Neuronal stem cell (in vitro differentiated cells): Measurements from ENCODE around the gene KLC4.

Source experiments
- DNase-seq: peaks from one replicate; pipeline ENCODE4 v3.0.0-alpha.2; 2013; ENCODE audit warnings: low spot score
- H2AFZ ChIP-seq: one replicate; pipeline ENCODE4 v1.6.1; 2013; ENCODE audit warnings: mild to moderate bottlenecking, low read length, inconsistent platforms
- H2AK5ac ChIP-seq: 2 replicates; pipeline ENCODE4 v1.6.1; 2013; ENCODE audit warnings: low read depth, mild to moderate bottlenecking, inconsistent platforms, low read length, moderate library complexity, mixed read lengths
- H2BK120ac ChIP-seq: 2 replicates; pipeline ENCODE4 v1.6.1; 2013; ENCODE audit warnings: low read depth, mild to moderate bottlenecking, inconsistent platforms, low read length, moderate library complexity, mixed read lengths
- H2BK12ac ChIP-seq: one replicate; pipeline ENCODE4 v1.6.1; 2013; ENCODE audit warnings: low read length, inconsistent platforms
- H2BK15ac ChIP-seq: 2 replicates; pipeline ENCODE4 v1.6.1; 2013; ENCODE audit warnings: mild to moderate bottlenecking, low read length, inconsistent platforms, mixed read lengths
- H2BK5ac ChIP-seq: one replicate; pipeline ENCODE4 v1.6.1; 2013; ENCODE audit warnings: inconsistent platforms, mild to moderate bottlenecking, low read length, moderate library complexity
- H3K14ac ChIP-seq: one replicate; pipeline ENCODE4 v1.6.1; 2013; ENCODE audit warnings: low read length, inconsistent platforms
- H3K18ac ChIP-seq: 2 replicates; pipeline ENCODE4 v1.6.1; 2013; ENCODE audit warnings: low read length, inconsistent platforms
- H3K23ac ChIP-seq: 2 replicates; pipeline ENCODE4 v1.6.1; 2013; ENCODE audit warnings: low read depth, mild to moderate bottlenecking, mixed read lengths, low read length, inconsistent platforms; ENCODE audit not compliant: poor library complexity
- H3K27ac ChIP-seq: replicated peaks from 3 replicates; pipeline ENCODE4 v1.5.1; 2013; ENCODE audit warnings: low read length, inconsistent platforms
- H3K27me3 ChIP-seq, 3 experiments: 2 replicates each; pipeline ENCODE4 v1.6.1; 2013; ENCODE audit warnings: low read length in 3 of 3, mild to moderate bottlenecking in 2 of 3, inconsistent platforms in 1 of 3, low read depth in 1 of 3, mixed read lengths in 1 of 3, moderate library complexity in 1 of 3; ENCODE audit not compliant: control insufficient read depth in 3 of 3, insufficient read depth in 3 of 3
- H3K36me3 ChIP-seq, 2 donors: replicated peaks in 1 of 2; 2 replicates each; pipeline ENCODE4 v1.6.1; 2013; ENCODE audit warnings: low read length in 2 of 2; ENCODE audit not compliant: control insufficient read depth in 2 of 2, insufficient read depth in 2 of 2
- H3K4ac ChIP-seq: 2 replicates; pipeline ENCODE4 v1.6.1; 2013; ENCODE audit warnings: inconsistent platforms, mild to moderate bottlenecking, low read length, moderate library complexity
- H3K4me1 ChIP-seq, 2 donors: 1 replicate in 1 of 2; 2 replicates in 1 of 2; pipeline ENCODE4 v1.6.1; 2013; ENCODE audit warnings: low read length in 2 of 2, low read depth in 1 of 2; ENCODE audit not compliant: control insufficient read depth in 2 of 2, insufficient read depth in 1 of 2
- H3K4me2 ChIP-seq: one replicate; pipeline ENCODE4 v1.6.1; 2013; ENCODE audit warnings: mild to moderate bottlenecking, low read length, inconsistent platforms; ENCODE audit not compliant: insufficient read depth, poor library complexity, severe bottlenecking
- H3K4me3 ChIP-seq, 2 donors: 2 replicates each; pipeline ENCODE4 v1.5.1; 2013; ENCODE audit warnings: low read length in 2 of 2, mild to moderate bottlenecking in 2 of 2, inconsistent platforms in 1 of 2, moderate library complexity in 1 of 2
- H3K79me1 ChIP-seq: one replicate; pipeline ENCODE4 v1.6.1; 2013; ENCODE audit warnings: low read depth, mild to moderate bottlenecking, inconsistent platforms, low read length, moderate library complexity
- H3K9ac ChIP-seq: one replicate; pipeline ENCODE4 v1.6.1; 2013; ENCODE audit warnings: mild to moderate bottlenecking, low read depth, low read length, inconsistent platforms; ENCODE audit not compliant: poor library complexity
- H3K9me3 ChIP-seq, 2 donors: replicated peaks in 1 of 2; 2 replicates each; pipeline versions ENCODE3 to v1.6.1; 2013; ENCODE audit warnings: low read length in 2 of 2, mild to moderate bottlenecking in 2 of 2, inconsistent platforms in 1 of 2, low read depth in 1 of 2, mixed read lengths in 1 of 2, moderate library complexity in 1 of 2; ENCODE audit not compliant: control insufficient read depth in 2 of 2, insufficient read depth in 1 of 2
- H4K8ac ChIP-seq: one replicate; pipeline ENCODE4 v1.6.1; 2013; ENCODE audit warnings: low read depth, mild to moderate bottlenecking, inconsistent platforms, low read length, moderate library complexity
- H4K91ac ChIP-seq: one replicate; pipeline ENCODE4 v1.6.1; 2013; ENCODE audit warnings: low read length, low read depth, mild to moderate bottlenecking, inconsistent platforms; ENCODE audit not compliant: poor library complexity
- WGBS, 2 donors: extraction: QIAGEN DNeasy Blood & Tissue Kit; methylation state at CpG; one replicate each; pipeline ENCODE4 v1.1.7; 2013; ENCODE audit warnings: missing lambda C conversion rate in 2 of 2, mixed read lengths in 1 of 2; ENCODE audit not compliant: insufficient read length in 2 of 2, insufficient replicate concordance in 1 of 2; ENCODE audit errors: extremely low coverage in 2 of 2; 5-methylcytosine and 5-hydroxymethylcytosine counted together

The KLC4 gene

GRCh38 chr6:43055966-43056365, 3.5 kb upstream of the KLC4 start:
- Histone ChIP-seq H3K14ac (no peak overlapping the region), H3K4me3 (no peak overlapping the region)

GRCh38 chr6:43058531-43058930, 900 bp upstream of the KLC4 start:
- Histone ChIP-seq H2AFZ (no peak overlapping the region), H3K27ac (no peak overlapping the region), H2BK15ac (no peak overlapping the region), H3K14ac (no peak overlapping the region), H3K4me3 (peak overlapping the region; percentile 64 to 94), H3K4ac (no peak overlapping the region), H3K4me2 (peak overlapping the region; percentile 55), H4K91ac (no peak overlapping the region), H3K9me3 (no peaks in the 10 kb centered on the region), H4K8ac (no peak overlapping the region), H3K27me3 (no peaks in the 10 kb centered on the region), H2BK120ac (no peak overlapping the region), H3K4me1 (peaks cover 6 to 13% of the 10 kb centered on the region in 2 donors), H2BK5ac (no peak overlapping the region), H3K9ac (no peak overlapping the region), H3K18ac (no peak overlapping the region), H3K36me3 (peaks cover 8 to 27% of the 10 kb centered on the region in 2 donors), H2AK5ac (no peak overlapping the region), H3K23ac (no peak overlapping the region), H3K79me1 (peaks cover 8% of the 10 kb centered on the region), H2BK12ac (no peak overlapping the region)
- no CpG with 5 or more reads among the region's 1 CpG for WGBS, 2 donors
- DNase-seq: no peak

More at GRCh38 chr6:43055966-43056365, 3.5 kb upstream of the KLC4 start:
- Histone ChIP-seq H3K9ac (no peak overlapping the region), H2BK15ac (no peak overlapping the region), H4K91ac (no peak overlapping the region), H3K9me3 (no peaks in the 10 kb centered on the region), H3K27me3 (no peaks in the 10 kb centered on the region), H3K4me2 (no peak overlapping the region), H2BK120ac (no peak overlapping the region), H2AK5ac (no peak overlapping the region), H3K4ac (no peak overlapping the region), H4K8ac (no peak overlapping the region), H3K18ac (no peak overlapping the region), H3K79me1 (peaks cover 10% of the 10 kb centered on the region), H2AFZ (no peak overlapping the region), H3K4me1 (peaks cover 12 to 14% of the 10 kb centered on the region in 2 donors), H3K23ac (no peak overlapping the region), H3K36me3 (peaks cover 14 to 43% of the 10 kb centered on the region in 2 donors), H3K27ac (no peak overlapping the region), H2BK5ac (no peak overlapping the region), H2BK12ac (no peak overlapping the region)
- no CpG with 5 or more reads among the region's 8 CpGs for WGBS, 2 donors
- no peak for DNase-seq

GRCh38 chr6:43060034-43060754, 763 bp downstream of the KLC4 start:
- no peak overlapping the region for H2BK5ac ChIP-seq
- peaks cover 8% of the 10 kb centered on the region for H3K79me1 ChIP-seq
- no peak overlapping the region for H2AK5ac ChIP-seq
- no peaks in the 10 kb centered on the region for H3K9me3 ChIP-seq
- H4K91ac ChIP-seq: no peak overlapping the region
- no peak overlapping the region for H2BK12ac ChIP-seq
- peak overlapping the region; percentile 90 for H3K18ac ChIP-seq
- peak overlapping the region; percentile 88 for H2AFZ ChIP-seq
- H3K4me3 ChIP-seq: peak overlapping the region; percentile 64 to 89
- H3K23ac ChIP-seq: peak overlapping the region; percentile 93
- H3K9ac ChIP-seq: peak overlapping the region; percentile 88
- H2BK120ac ChIP-seq: no peak overlapping the region
- no peak overlapping the region for H2BK15ac ChIP-seq
- DNase-seq: no peak
- no peak overlapping the region for H3K4ac ChIP-seq
- WGBS, 2 donors: no CpG with 5 or more reads among the region's 15 CpGs
- H3K36me3 ChIP-seq: peaks cover 7 to 23% of the 10 kb centered on the region in 2 donors
- H3K14ac ChIP-seq: no peak overlapping the region
- H4K8ac ChIP-seq: no peak overlapping the region
- H3K27ac ChIP-seq: no peak overlapping the region
- no peaks in the 10 kb centered on the region for H3K27me3 ChIP-seq
- peak overlapping the region; percentile 84 for H3K4me2 ChIP-seq
- H3K4me1 ChIP-seq: peaks cover 6 to 10% of the 10 kb centered on the region in 2 donors

- Histone ChIP-seq H3K36me3 (peaks cover 1 to 23% of the 10 kb centered on the region in 2 donors), H3K14ac (no peak overlapping the region), H3K79me1 (peaks cover 8% of the 10 kb centered on the region), H2BK120ac (no peak overlapping the region), H4K8ac (no peak overlapping the region), H2BK5ac (no peak overlapping the region), H3K4ac (no peak overlapping the region), H3K23ac (peak overlapping the region; percentile 59), H3K27ac (no peak overlapping the region), H3K18ac (no peak overlapping the region), H2BK15ac (no peak overlapping the region), H3K4me1 (peaks cover 6 to 10% of the 10 kb centered on the region in 2 donors), H4K91ac (no peak overlapping the region), H3K4me2 (no peak overlapping the region), H3K4me3 (peak overlapping the region in 1 of 2 donors; percentile 64), H2AFZ (no peak overlapping the region), H3K9ac (no peak overlapping the region), H3K9me3 (no peaks in the 10 kb centered on the region), H2AK5ac (no peak overlapping the region), H3K27me3 (no peaks in the 10 kb centered on the region), H2BK12ac (no peak overlapping the region)
- whole genome bisulfite sequencing, 2 donors: no CpG with 5 or more reads among the region's 12 CpGs
- no peak for DNase-seq
Observed at GRCh38 chr6:43060755-43061633, 1.6 kb downstream of the KLC4 start.
